GM12875 (cell line): Measurements from ENCODE around the gene MRPL19.

Experiments used
- H3K4me3 ChIP-seq: one replicate; pipeline ENCODE4 v1.5.1; 2011; ENCODE audit warnings: low read depth, low read length, control low read depth
- TF ChIP-seq, protein P1 (sequence below): IDR thresholded peaks from 2 replicates; pipeline ENCODE4 v1.5.1; 2011; ENCODE audit warnings: low read depth, mild to moderate bottlenecking, control low read depth, inconsistent platforms, low read length, moderate library complexity, borderline replicate concordance; ENCODE audit not compliant: insufficient read depth

Gene MRPL19

DNA sequence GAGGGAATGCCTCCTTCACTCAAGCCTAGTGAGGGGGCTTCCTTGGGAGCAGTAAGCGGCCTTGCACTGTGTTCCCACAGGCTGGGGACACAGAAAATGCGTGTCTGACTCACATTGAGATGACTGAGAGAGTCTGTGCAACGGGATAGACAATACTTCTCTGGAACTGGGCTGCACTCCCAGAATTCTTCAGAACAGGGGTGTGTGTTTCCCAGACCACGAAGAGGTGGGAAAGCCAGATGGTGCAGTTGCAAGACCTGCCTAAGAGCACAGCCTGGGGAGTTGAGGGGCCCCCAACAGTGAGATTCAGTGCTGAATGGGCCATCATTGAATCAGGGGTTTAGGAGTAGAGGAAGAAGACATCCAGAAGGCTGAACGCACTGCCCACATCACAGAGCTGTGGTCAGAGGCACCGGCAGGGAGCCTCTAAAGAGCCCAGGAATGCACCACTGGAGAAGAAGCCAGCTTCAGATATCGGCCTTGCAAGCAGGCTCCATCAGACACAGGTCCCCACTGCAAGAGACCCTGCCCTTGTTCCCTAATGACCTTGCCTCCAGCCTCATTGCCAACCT is 36.6 kb upstream of the MRPL19 start:
- no peak overlapping the region for H3K4me3 ChIP-seq
- TF ChIP-seq, protein P1, sequence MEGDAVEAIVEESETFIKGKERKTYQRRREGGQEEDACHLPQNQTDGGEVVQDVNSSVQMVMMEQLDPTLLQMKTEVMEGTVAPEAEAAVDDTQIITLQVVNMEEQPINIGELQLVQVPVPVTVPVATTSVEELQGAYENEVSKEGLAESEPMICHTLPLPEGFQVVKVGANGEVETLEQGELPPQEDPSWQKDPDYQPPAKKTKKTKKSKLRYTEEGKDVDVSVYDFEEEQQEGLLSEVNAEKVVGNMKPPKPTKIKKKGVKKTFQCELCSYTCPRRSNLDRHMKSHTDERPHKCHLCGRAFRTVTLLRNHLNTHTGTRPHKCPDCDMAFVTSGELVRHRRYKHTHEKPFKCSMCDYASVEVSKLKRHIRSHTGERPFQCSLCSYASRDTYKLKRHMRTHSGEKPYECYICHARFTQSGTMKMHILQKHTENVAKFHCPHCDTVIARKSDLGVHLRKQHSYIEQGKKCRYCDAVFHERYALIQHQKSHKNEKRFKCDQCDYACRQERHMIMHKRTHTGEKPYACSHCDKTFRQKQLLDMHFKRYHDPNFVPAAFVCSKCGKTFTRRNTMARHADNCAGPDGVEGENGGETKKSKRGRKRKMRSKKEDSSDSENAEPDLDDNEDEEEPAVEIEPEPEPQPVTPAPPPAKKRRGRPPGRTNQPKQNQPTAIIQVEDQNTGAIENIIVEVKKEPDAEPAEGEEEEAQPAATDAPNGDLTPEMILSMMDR: no peak

GRCh38 chr2:75610671-75611070 is 35.9 kb upstream of the MRPL19 start:
- no peak overlapping the region for H3K4me3 ChIP-seq
- TF ChIP-seq, protein P1: no peak

DNA sequence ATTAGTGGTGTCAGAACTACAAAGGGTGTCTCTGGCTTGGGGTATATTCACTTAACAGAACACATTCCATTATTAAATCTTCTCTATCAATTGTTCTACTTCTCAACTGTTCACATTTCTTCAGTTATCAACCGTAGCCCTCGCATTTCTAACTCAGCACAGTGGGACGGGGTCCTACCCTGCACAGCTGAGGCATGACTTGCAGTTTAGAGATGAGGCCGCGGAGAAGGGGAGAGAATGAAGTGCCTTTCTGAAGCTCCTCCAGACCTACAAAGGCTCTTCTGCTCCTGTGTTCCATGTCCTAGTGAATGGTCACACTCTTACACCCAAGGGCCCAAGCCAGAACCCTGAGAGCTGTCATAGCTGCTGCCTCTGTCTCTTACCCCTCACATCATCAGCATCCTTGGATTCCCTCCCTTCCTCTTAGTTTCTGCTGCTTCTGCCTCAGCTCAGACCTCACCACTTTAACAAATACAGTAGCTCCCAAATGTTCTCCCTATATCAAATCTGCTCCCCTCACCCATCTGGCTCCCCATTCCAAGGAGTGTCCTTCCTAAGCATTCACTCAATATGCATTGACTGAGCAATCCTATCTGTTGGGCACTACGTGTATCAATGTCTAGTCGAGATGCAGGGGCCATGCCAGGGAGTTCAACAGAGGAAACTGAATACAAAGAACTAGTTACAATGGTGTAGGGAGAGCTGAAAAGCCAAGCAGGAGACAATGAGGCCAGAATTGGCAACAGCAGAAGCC is 34.3 kb upstream of the MRPL19 start:
- no peak overlapping the region for H3K4me3 ChIP-seq
- TF ChIP-seq, protein P1: no peak

- TF ChIP-seq, protein P1: no peak
- H3K4me3 ChIP-seq: no peak overlapping the region
These were observed 33.7 kb upstream of the MRPL19 start for GRCh38 chr2:75612862-75613243.

DNA sequence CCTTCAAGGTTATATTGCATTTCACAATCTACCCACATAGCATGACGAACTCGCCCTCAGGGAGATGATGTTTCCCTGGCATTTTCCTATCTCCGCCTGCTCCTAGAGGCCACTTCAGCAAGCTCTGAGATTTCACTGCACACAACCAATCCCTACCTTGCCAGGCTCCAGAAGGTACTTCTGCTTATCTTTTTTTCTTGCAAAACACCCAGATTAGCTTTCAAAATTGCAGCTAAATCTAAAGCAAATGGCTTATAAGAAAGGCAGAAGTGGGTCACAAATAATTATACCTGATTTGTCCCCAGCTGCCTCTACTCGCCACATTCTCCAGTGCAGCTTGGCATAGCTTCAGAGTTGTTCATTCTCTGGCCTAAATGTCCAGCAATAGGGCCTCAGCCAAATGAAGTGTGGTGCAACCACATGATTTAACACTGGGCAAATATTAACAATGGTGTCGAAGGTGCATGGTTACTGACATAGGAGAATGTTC is 32.4 kb upstream of the MRPL19 start:
- no peak overlapping the region for H3K4me3 ChIP-seq
- TF ChIP-seq, protein P1: no peak

- no peak overlapping the region for H3K4me3 ChIP-seq
- TF ChIP-seq, protein P1: no peak
These were observed 30.2 kb upstream of the MRPL19 start for GRCh38 chr2:75616406-75616805.

- TF ChIP-seq, protein P1: no peak
- H3K4me3 ChIP-seq: no peak overlapping the region
These were observed 29.6 kb upstream of the MRPL19 start for GRCh38 chr2:75616933-75617332.
